Skin of body (tissue), 2 donors: ENCODE data around the gene SLFN13. TPM values are rescaled to one million over a fixed set of nuclear protein-coding genes. Genes with fewer than 3 reads are reported as not detected.
"Not testable (repeated sequence)": the region's sequence is repeated elsewhere in the genome, so short reads cannot be mapped to it uniquely, and the experiment has no call there.

Source experiments
- DNase-seq: peaks from one replicate; lab custom pipeline; 2025; lab: John Stamatoyannopoulos, UW
- total RNA-seq: library from RNA; depleted of rRNA; stranded (reverse); fragments of >200 nt; gene quantifications from one replicate; pipeline ENCODE4 v1.2.3, GENCODE V29; 2014

SLFN13 gene
- 3.6 TPM for total RNA-seq

- DNase-seq = peak; percentile 16
These were observed at the start of gene SLFN13 for GRCh38 chr17:35448214-35448898. Gene SLFN13, minus strand, starts transcription at chr17:35448766. Its CDS starts 3,086 bp downstream, at chr17:35445680.

GRCh38 chr17:35496451-35497290 lies 48.1 kb upstream of the SLFN13 start:
- DNase-seq = no peak

- DNase-seq = no peak
These were observed 44.5 kb upstream of the SLFN13 start for GRCh38 chr17:35493040-35493439.

GRCh38 chr17:35491417-35491816 lies 42.9 kb upstream of the SLFN13 start:
- no peak for DNase-seq

GRCh38 chr17:35489944-35490343 lies 41.4 kb upstream of the SLFN13 start:
- DNase-seq = no peak

GRCh38 chr17:35488991-35489390 lies 40.4 kb upstream of the SLFN13 start:
- DNase-seq = no peak

GRCh38 chr17:35486920-35487732 lies 38.6 kb upstream of the SLFN13 start:
- no peak for DNase-seq

GRCh38 chr17:35479271-35479670 lies 30.7 kb upstream of the SLFN13 start:
- DNase-seq = no peak

- no peak for DNase-seq
These were observed 28.7 kb upstream of the SLFN13 start for GRCh38 chr17:35477248-35477647.

- no peak for DNase-seq
These were observed 27.8 kb upstream of the SLFN13 start for GRCh38 chr17:35476283-35476820.

- DNase-seq = no peak
These were observed 19.9 kb upstream of the SLFN13 start for GRCh38 chr17:35468475-35468874.

GRCh38 chr17:35467824-35468223 lies 19.3 kb upstream of the SLFN13 start:
- DNase-seq = no peak

- no peak for DNase-seq
These were observed 11.8 kb upstream of the SLFN13 start for GRCh38 chr17:35460354-35460851.

- DNase-seq = not testable (repeated sequence)
These were observed 5.5 kb upstream of the SLFN13 start for GRCh38 chr17:35454035-35454434.

GRCh38 chr17:35453171-35453570 lies 4.6 kb upstream of the SLFN13 start:
- DNase-seq = no peak

GRCh38 chr17:35449371-35449931 lies 885 bp upstream of the SLFN13 start:
- DNase-seq = no peak

GRCh38 chr17:35448899-35449227 lies 297 bp upstream of the SLFN13 start:
- DNase-seq = no peak

- DNase-seq = peak; percentile 5
These were observed 1.1 kb downstream of the SLFN13 start for GRCh38 chr17:35447499-35447898.

- no peak for DNase-seq
These were observed 10.1 kb downstream of the SLFN13 start for GRCh38 chr17:35438433-35438832.

- DNase-seq = peak; percentile 94
These were observed 15.3 kb downstream of the SLFN13 start for GRCh38 chr17:35433075-35433894.
